ENCODE data around the gene TTC13.

TTC13 gene

DNA sequence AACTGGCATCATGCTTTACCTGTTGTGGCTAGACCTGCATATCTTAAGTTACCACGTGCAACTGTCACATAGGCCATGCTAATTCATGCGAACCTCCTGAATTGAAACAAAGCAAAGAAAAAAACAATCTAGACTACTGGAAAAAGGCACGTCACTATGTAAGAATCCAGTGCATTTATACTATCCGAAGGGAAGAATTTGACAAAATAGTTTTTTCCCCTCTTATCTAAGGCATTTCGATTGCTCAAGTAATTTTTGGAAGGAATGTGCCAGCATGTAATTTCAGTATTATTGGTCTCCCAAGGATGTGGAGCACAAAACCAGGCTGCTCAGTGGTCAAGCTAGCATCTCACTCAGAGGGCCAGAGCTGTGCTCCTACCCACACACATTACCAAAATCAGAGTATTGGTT, 78.8 kb downstream of the TTC13 start:
- Histone ChIP-seq H3K4me1 (ENCODE audit: control insufficient read depth in 2 of 2, insufficient read depth in 2 of 2, low read length in 2 of 2) (no peaks in the 10 kb centered on the region), H3K27ac (ENCODE audit: low read depth in 2 of 2, low read length in 2 of 2) (no peak overlapping the region), H3K9ac (ENCODE audit: low read depth in 1 of 2, low read length in 2 of 2) (no peak overlapping the region), H3K27me3 (ENCODE audit: control insufficient read depth in 2 of 2, insufficient read depth in 2 of 2, low read length in 2 of 2) (no peaks in the 10 kb centered on the region), H3K4me3 (ENCODE audit: low read length in 2 of 2) (no peak overlapping the region), H3K9me3 (ENCODE audit: control insufficient read depth in 2 of 2, low read length in 2 of 2) (no peaks in the 10 kb centered on the region), H3K36me3 (ENCODE audit: control insufficient read depth in 2 of 2, insufficient read depth in 2 of 2, low read length in 2 of 2) (peaks cover 4 to 9% of the 10 kb centered on the region in 2 donors)

DNA sequence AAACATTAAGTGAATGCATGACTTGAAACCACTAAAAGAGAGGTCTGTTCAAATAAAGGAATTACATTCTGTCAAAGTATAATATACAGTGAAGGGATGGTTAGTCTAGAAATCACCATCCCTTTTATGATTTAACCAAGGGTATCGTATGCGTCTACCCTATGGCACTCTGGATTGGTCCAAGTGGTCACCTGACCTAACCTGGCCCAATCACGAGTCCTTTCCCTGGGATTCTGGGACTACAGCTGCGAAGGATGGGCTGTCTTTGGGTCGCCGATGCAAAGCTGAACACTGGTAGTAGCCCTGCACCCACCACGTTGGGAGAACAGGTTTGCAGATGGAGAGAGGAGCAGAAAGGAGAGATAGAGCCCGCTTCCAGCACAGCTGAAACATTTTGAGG, 79.9 kb downstream of the TTC13 start:
- peaks cover 4 to 7% of the 10 kb centered on the region in 2 donors for H3K36me3 ChIP-seq (ENCODE audit: control insufficient read depth in 2 of 2, insufficient read depth in 2 of 2, low read length in 2 of 2)
- H3K9me3 ChIP-seq (ENCODE audit: control insufficient read depth in 2 of 2, low read length in 2 of 2) = no peaks in the 10 kb centered on the region
- no peak overlapping the region for H3K9ac ChIP-seq (ENCODE audit: low read depth in 1 of 2, low read length in 2 of 2)
- no peak overlapping the region for H3K4me3 ChIP-seq (ENCODE audit: low read length in 2 of 2)
- no peaks in the 10 kb centered on the region for H3K4me1 ChIP-seq (ENCODE audit: control insufficient read depth in 2 of 2, insufficient read depth in 2 of 2, low read length in 2 of 2)
- no peak overlapping the region for H3K27ac ChIP-seq (ENCODE audit: low read depth in 2 of 2, low read length in 2 of 2)
- H3K27me3 ChIP-seq (ENCODE audit: control insufficient read depth in 2 of 2, insufficient read depth in 2 of 2, low read length in 2 of 2) = no peaks in the 10 kb centered on the region

DNA sequence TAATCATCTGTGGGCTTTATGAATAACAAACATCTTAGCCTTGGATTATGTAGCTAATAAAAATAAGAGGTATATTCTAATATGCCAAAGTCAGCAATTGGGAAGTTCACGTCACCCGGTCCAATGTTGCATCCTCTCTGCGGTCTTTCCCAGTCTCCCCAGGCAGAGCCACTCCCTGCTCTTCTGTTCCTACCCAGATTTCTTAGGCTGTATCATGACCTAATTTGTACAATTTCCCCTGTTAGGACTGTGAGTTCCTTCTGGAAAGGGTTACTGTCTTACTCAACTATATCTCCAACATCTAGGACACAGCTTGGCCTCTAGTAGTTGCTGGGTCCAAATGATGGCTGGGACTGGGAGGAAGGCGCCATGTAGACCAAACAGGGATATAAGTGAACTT, 80.5 kb downstream of the TTC13 start:
- no peaks in the 10 kb centered on the region for H3K4me1 ChIP-seq (ENCODE audit: control insufficient read depth in 2 of 2, insufficient read depth in 2 of 2, low read length in 2 of 2)
- no peak overlapping the region for H3K4me3 ChIP-seq (ENCODE audit: low read length in 2 of 2)
- no peaks in the 10 kb centered on the region for H3K27me3 ChIP-seq (ENCODE audit: control insufficient read depth in 2 of 2, insufficient read depth in 2 of 2, low read length in 2 of 2)
- peaks cover 0 to 4% of the 10 kb centered on the region in 2 donors for H3K36me3 ChIP-seq (ENCODE audit: control insufficient read depth in 2 of 2, insufficient read depth in 2 of 2, low read length in 2 of 2)
- no peaks in the 10 kb centered on the region for H3K9me3 ChIP-seq (ENCODE audit: control insufficient read depth in 2 of 2, low read length in 2 of 2)
- no peak overlapping the region for H3K9ac ChIP-seq (ENCODE audit: low read depth in 1 of 2, low read length in 2 of 2)
- H3K27ac ChIP-seq (ENCODE audit: low read depth in 2 of 2, low read length in 2 of 2) = no peak overlapping the region

DNA sequence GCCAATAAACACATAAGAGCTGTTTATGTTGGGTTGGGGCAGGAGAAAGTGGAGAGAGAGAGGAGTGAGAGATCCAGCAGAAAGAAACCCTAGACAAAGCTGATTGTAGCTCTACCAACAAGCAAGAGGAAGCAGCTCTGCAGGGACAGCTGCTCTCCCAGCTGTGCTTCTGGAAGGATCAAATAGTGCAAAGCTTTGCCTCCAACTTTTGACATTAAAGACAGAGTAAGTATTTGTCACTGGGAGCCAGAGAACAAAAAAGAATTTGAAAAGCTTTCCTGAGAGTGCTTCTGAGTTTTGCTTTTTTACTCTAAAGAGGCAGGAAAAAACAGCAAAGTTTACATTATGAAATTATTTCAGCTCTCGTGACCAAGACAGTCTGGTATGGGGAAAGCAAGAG, 81.9 kb downstream of the TTC13 start:
- Histone ChIP-seq H3K27me3 (ENCODE audit: control insufficient read depth in 2 of 2, insufficient read depth in 2 of 2, low read length in 2 of 2) (no peaks in the 10 kb centered on the region), H3K4me1 (ENCODE audit: control insufficient read depth in 2 of 2, insufficient read depth in 2 of 2, low read length in 2 of 2) (no peaks in the 10 kb centered on the region), H3K4me3 (ENCODE audit: low read length in 2 of 2) (no peak overlapping the region), H3K36me3 (ENCODE audit: control insufficient read depth in 2 of 2, insufficient read depth in 2 of 2, low read length in 2 of 2) (no peaks in the 10 kb centered on the region), H3K9me3 (ENCODE audit: control insufficient read depth in 2 of 2, low read length in 2 of 2) (no peaks in the 10 kb centered on the region), H3K27ac (ENCODE audit: low read depth in 2 of 2, low read length in 2 of 2) (no peak overlapping the region), H3K9ac (ENCODE audit: low read depth in 1 of 2, low read length in 2 of 2) (no peak overlapping the region)

DNA sequence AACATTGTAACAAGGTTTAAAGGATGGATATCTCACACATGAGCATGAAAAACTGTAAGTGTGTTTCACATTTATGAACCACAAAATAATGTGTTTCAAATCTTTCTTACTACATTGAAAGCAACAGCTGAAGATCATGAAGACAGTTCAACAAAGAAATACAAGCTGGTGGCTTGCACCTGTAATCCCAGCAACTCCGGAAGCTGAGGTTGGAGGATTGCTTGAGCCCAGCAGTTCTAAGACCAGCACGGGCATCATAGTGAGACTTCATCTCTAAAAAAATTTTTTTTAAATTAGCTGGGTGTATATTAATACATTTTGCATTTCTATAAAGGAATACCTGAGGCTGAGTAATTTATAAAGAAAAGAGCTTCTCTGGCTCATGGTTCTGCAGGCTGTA, 83.2 kb downstream of the TTC13 start:
- Histone ChIP-seq H3K9me3 (ENCODE audit: control insufficient read depth in 2 of 2, low read length in 2 of 2) (no peaks in the 10 kb centered on the region), H3K9ac (ENCODE audit: low read depth in 1 of 2, low read length in 2 of 2) (no peak overlapping the region), H3K4me3 (ENCODE audit: low read length in 2 of 2) (no peak overlapping the region), H3K4me1 (ENCODE audit: control insufficient read depth in 2 of 2, insufficient read depth in 2 of 2, low read length in 2 of 2) (no peaks in the 10 kb centered on the region), H3K27me3 (ENCODE audit: control insufficient read depth in 2 of 2, insufficient read depth in 2 of 2, low read length in 2 of 2) (no peaks in the 10 kb centered on the region), H3K27ac (ENCODE audit: low read depth in 2 of 2, low read length in 2 of 2) (no peak overlapping the region), H3K36me3 (ENCODE audit: control insufficient read depth in 2 of 2, insufficient read depth in 2 of 2, low read length in 2 of 2) (no peaks in the 10 kb centered on the region)

DNA sequence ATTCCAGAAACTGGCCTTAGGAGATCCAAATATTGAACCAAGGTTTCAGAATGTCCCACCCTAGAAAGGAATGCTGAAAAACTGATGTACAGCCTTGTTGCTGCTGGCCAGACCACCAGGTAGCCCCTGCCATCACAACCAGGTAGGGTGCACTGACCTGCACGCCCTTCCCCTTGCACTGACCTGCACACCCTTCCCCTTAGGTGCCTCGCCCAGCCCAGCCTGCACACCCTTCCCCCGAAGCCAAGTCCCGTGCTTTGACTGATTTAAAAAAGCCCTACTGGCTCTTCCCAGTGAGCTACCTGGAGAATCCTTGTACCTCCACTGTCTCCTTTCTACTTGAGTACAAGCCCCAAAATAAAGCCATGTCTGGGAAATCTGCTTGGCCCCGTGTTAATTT, 84.0 kb downstream of the TTC13 start:
- Histone ChIP-seq H3K4me1 (ENCODE audit: control insufficient read depth in 2 of 2, insufficient read depth in 2 of 2, low read length in 2 of 2) (no peaks in the 10 kb centered on the region), H3K4me3 (ENCODE audit: low read length in 2 of 2) (no peak overlapping the region), H3K9ac (ENCODE audit: low read depth in 1 of 2, low read length in 2 of 2) (no peak overlapping the region), H3K36me3 (ENCODE audit: control insufficient read depth in 2 of 2, insufficient read depth in 2 of 2, low read length in 2 of 2) (no peaks in the 10 kb centered on the region), H3K27ac (ENCODE audit: low read depth in 2 of 2, low read length in 2 of 2) (no peak overlapping the region), H3K9me3 (ENCODE audit: control insufficient read depth in 2 of 2, low read length in 2 of 2) (no peaks in the 10 kb centered on the region), H3K27me3 (ENCODE audit: control insufficient read depth in 2 of 2, insufficient read depth in 2 of 2, low read length in 2 of 2) (no peaks in the 10 kb centered on the region)

DNA sequence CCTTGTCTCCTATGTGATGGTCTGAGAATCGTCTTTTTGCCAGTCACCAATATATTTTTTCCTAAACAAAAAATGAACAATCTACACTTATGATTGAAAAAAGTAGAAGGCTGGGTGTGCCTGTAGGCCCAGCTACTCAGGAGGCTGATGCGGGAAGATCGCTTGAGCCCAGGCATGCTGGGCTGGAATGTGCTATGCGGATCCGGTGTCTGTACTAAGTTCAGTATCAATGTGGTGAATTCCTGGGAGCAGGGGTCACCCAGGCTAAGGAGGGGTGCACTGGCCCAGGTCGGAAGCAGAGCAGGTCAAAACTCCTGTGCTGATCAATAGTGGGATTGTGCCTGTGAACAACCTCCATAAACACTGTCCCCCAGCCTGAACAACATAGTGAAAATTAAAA, 84.6 kb downstream of the TTC13 start:
- Histone ChIP-seq H3K27ac (ENCODE audit: low read depth in 2 of 2, low read length in 2 of 2) (no peak overlapping the region), H3K4me3 (ENCODE audit: low read length in 2 of 2) (no peak overlapping the region), H3K4me1 (ENCODE audit: control insufficient read depth in 2 of 2, insufficient read depth in 2 of 2, low read length in 2 of 2) (no peaks in the 10 kb centered on the region), H3K36me3 (ENCODE audit: control insufficient read depth in 2 of 2, insufficient read depth in 2 of 2, low read length in 2 of 2) (no peaks in the 10 kb centered on the region), H3K9ac (ENCODE audit: low read depth in 1 of 2, low read length in 2 of 2) (no peak overlapping the region), H3K9me3 (ENCODE audit: control insufficient read depth in 2 of 2, low read length in 2 of 2) (no peaks in the 10 kb centered on the region), H3K27me3 (ENCODE audit: control insufficient read depth in 2 of 2, insufficient read depth in 2 of 2, low read length in 2 of 2) (no peaks in the 10 kb centered on the region)

DNA sequence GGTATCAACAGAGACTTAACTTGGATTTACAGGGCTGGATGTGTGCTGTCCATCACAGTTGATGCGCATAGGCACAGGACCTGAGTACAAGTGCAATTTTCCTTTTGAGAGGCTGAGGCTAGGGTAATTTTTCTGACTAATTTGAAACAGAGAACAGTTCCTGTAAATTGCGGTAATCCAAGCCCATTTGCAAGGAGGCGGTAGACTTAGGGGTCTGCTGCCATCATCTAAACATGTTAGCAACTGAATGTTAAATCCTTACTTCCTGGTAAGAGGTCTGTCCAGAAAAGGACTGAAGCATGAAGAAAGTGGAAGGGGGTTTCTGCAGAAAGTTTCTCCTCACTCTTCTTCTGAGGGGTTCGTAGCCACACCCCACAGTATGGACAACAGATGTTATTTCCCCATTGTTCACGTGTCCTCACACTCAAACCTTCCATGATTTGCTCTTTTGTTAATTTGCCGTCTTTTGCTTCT, 86.6 kb downstream of the TTC13 start:
- Histone ChIP-seq H3K36me3 (ENCODE audit: control insufficient read depth in 2 of 2, insufficient read depth in 2 of 2, low read length in 2 of 2) (no peaks in the 10 kb centered on the region), H3K9ac (ENCODE audit: low read depth in 1 of 2, low read length in 2 of 2) (no peak overlapping the region), H3K4me3 (ENCODE audit: low read length in 2 of 2) (no peak overlapping the region), H3K27ac (ENCODE audit: low read depth in 2 of 2, low read length in 2 of 2) (no peak overlapping the region), H3K9me3 (ENCODE audit: control insufficient read depth in 2 of 2, low read length in 2 of 2) (no peaks in the 10 kb centered on the region), H3K4me1 (ENCODE audit: control insufficient read depth in 2 of 2, insufficient read depth in 2 of 2, low read length in 2 of 2) (no peaks in the 10 kb centered on the region), H3K27me3 (ENCODE audit: control insufficient read depth in 2 of 2, insufficient read depth in 2 of 2, low read length in 2 of 2) (no peaks in the 10 kb centered on the region)

DNA sequence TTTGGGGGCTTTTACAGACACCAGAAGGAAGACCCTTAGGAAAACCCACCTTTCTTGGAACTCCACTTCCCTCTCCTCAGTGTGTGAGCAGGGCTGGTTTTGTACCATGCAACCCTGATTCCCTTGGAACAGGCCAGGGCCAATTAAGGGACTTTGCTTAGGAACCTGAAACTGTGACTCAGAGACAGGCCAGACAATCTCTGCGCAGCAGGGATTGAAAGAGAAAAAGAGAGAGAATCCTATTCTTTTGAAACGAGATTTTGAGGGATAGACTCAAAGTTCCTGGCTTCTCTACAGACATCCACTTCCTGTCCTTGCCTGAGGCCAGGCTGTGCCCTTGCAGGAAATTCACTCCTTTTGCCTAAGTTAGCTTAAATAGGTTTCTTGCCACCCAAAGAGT, 87.2 kb downstream of the TTC13 start:
- H3K9ac ChIP-seq (ENCODE audit: low read depth in 1 of 2, low read length in 2 of 2) = no peak overlapping the region
- H3K4me1 ChIP-seq (ENCODE audit: control insufficient read depth in 2 of 2, insufficient read depth in 2 of 2, low read length in 2 of 2) = no peaks in the 10 kb centered on the region
- H3K36me3 ChIP-seq (ENCODE audit: control insufficient read depth in 2 of 2, insufficient read depth in 2 of 2, low read length in 2 of 2) = no peaks in the 10 kb centered on the region
- H3K27ac ChIP-seq (ENCODE audit: low read depth in 2 of 2, low read length in 2 of 2) = no peak overlapping the region
- H3K9me3 ChIP-seq (ENCODE audit: control insufficient read depth in 2 of 2, low read length in 2 of 2) = no peaks in the 10 kb centered on the region
- H3K4me3 ChIP-seq (ENCODE audit: low read length in 2 of 2) = no peak overlapping the region
- no peaks in the 10 kb centered on the region for H3K27me3 ChIP-seq (ENCODE audit: control insufficient read depth in 2 of 2, insufficient read depth in 2 of 2, low read length in 2 of 2)

DNA sequence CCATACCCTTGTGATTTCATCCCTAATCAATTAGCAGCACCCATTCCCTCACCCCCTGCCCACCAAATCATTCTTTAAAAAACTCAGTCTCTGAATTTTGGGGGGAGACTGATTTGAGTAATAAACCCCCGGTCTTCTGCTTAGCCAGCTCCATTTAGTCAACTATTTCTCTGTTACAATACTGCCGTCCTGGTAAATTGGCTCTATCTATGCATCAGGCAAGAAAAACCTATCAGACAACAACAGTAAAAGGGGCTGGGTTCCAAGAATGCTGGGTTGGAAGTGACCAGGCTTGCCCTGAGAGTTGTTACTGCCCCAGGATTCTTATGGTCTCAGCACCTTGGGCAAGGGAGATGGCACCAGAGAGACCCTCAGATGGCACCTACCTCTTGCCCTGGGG, 94.0 kb downstream of the TTC13 start:
- H3K36me3 ChIP-seq (ENCODE audit: control insufficient read depth in 2 of 2, insufficient read depth in 2 of 2, low read length in 2 of 2) = no peaks in the 10 kb centered on the region
- H3K27ac ChIP-seq (ENCODE audit: low read depth in 2 of 2, low read length in 2 of 2) = no peak overlapping the region
- H3K4me3 ChIP-seq (ENCODE audit: low read length in 2 of 2) = no peak overlapping the region
- H3K27me3 ChIP-seq (ENCODE audit: control insufficient read depth in 2 of 2, insufficient read depth in 2 of 2, low read length in 2 of 2) = peaks cover 0 to 12% of the 10 kb centered on the region in 2 donors
- H3K9me3 ChIP-seq (ENCODE audit: control insufficient read depth in 2 of 2, low read length in 2 of 2) = peaks cover 4 to 5% of the 10 kb centered on the region in 2 donors
- no peak overlapping the region for H3K9ac ChIP-seq (ENCODE audit: low read depth in 1 of 2, low read length in 2 of 2)
- H3K4me1 ChIP-seq (ENCODE audit: control insufficient read depth in 2 of 2, insufficient read depth in 2 of 2, low read length in 2 of 2) = no peaks in the 10 kb centered on the region

DNA sequence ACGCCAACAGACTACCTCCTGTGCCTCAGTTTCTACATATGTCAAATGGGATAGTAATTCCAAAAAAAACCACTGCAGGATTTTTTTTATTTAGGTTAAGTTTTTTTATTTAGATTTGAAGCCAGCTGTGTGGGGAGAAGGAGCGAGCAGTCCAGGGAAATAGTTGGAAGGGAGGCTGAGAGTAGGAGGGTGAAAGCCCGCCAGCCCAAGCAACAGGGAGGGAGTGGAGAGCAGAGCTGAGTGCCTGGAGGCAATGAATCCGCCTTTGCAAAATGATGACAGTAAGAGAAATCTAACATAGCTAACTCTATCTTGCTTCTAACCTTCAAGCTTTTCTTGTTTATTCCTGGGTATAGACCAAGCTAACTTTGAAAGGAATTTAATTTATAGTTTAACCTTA, 94.7 kb downstream of the TTC13 start:
- Histone ChIP-seq H3K27me3 (ENCODE audit: control insufficient read depth in 2 of 2, insufficient read depth in 2 of 2, low read length in 2 of 2) (peaks cover 0 to 12% of the 10 kb centered on the region in 2 donors), H3K4me1 (ENCODE audit: control insufficient read depth in 2 of 2, insufficient read depth in 2 of 2, low read length in 2 of 2) (no peaks in the 10 kb centered on the region), H3K27ac (ENCODE audit: low read depth in 2 of 2, low read length in 2 of 2) (no peak overlapping the region), H3K36me3 (ENCODE audit: control insufficient read depth in 2 of 2, insufficient read depth in 2 of 2, low read length in 2 of 2) (no peaks in the 10 kb centered on the region), H3K4me3 (ENCODE audit: low read length in 2 of 2) (no peak overlapping the region), H3K9me3 (ENCODE audit: control insufficient read depth in 2 of 2, low read length in 2 of 2) (peaks cover 4 to 5% of the 10 kb centered on the region in 2 donors), H3K9ac (ENCODE audit: low read depth in 1 of 2, low read length in 2 of 2) (no peak overlapping the region)

All from mucosa of rectum (tissue), 2 donors.